Measurements from ENCODE around the gene GPR35.
"Not testable (repeated sequence)": the region's sequence is repeated elsewhere in the genome, so short reads cannot be mapped to it uniquely, and the experiment has no call there.

- TF ChIP-seq, protein P1, sequence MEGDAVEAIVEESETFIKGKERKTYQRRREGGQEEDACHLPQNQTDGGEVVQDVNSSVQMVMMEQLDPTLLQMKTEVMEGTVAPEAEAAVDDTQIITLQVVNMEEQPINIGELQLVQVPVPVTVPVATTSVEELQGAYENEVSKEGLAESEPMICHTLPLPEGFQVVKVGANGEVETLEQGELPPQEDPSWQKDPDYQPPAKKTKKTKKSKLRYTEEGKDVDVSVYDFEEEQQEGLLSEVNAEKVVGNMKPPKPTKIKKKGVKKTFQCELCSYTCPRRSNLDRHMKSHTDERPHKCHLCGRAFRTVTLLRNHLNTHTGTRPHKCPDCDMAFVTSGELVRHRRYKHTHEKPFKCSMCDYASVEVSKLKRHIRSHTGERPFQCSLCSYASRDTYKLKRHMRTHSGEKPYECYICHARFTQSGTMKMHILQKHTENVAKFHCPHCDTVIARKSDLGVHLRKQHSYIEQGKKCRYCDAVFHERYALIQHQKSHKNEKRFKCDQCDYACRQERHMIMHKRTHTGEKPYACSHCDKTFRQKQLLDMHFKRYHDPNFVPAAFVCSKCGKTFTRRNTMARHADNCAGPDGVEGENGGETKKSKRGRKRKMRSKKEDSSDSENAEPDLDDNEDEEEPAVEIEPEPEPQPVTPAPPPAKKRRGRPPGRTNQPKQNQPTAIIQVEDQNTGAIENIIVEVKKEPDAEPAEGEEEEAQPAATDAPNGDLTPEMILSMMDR (IDR thresholded peaks at IDR 0.05; ENCODE audit: insufficient read depth, low read depth, low read length), result not testable (repeated sequence)
- not testable (repeated sequence) for TF ChIP-seq EZH2 (IDR thresholded peaks at IDR 0.05; ENCODE audit: insufficient read depth, low read length)
These were observed 54.9 kb downstream of the GPR35 start for GRCh38 chr2:240680185-240680584.
